Duodenal mucosa (tissue), 2 donors: ENCODE data around the gene HTT.

Source experiments
- H3K27ac ChIP-seq: one replicate; pipeline ENCODE4 v1.7.0; 2013; ENCODE audit warnings: low read depth, low read length
- H3K27me3 ChIP-seq, 2 donors: one replicate each; pipeline ENCODE4 v1.7.0; 2013; ENCODE audit warnings: low read length in 2 of 2, control low read depth in 1 of 2; ENCODE audit not compliant: insufficient read depth in 2 of 2, control insufficient read depth in 1 of 2
- H3K36me3 ChIP-seq, 2 donors: one replicate each; pipeline ENCODE4 v1.7.0; 2013; ENCODE audit warnings: low read length in 2 of 2, control low read depth in 1 of 2; ENCODE audit not compliant: insufficient read depth in 2 of 2, control insufficient read depth in 1 of 2
- H3K4me1 ChIP-seq, 2 donors: one replicate each; pipeline ENCODE4 v1.7.0; 2013; ENCODE audit warnings: low read length in 2 of 2, control low read depth in 1 of 2; ENCODE audit not compliant: insufficient read depth in 2 of 2, control insufficient read depth in 1 of 2
- H3K4me3 ChIP-seq, 2 donors: one replicate each; pipeline ENCODE4 v1.7.0; 2013; ENCODE audit warnings: low read length in 2 of 2, low read depth in 1 of 2
- H3K9ac ChIP-seq, 2 donors: one replicate each; pipeline ENCODE4 v1.7.0; 2013; ENCODE audit warnings: low read length in 2 of 2, low read depth in 1 of 2
- H3K9me3 ChIP-seq, 2 donors: one replicate each; pipeline ENCODE4 v1.7.0; 2013; ENCODE audit warnings: low read length in 2 of 2, control low read depth in 1 of 2; ENCODE audit not compliant: control insufficient read depth in 1 of 2

HTT gene

DNA sequence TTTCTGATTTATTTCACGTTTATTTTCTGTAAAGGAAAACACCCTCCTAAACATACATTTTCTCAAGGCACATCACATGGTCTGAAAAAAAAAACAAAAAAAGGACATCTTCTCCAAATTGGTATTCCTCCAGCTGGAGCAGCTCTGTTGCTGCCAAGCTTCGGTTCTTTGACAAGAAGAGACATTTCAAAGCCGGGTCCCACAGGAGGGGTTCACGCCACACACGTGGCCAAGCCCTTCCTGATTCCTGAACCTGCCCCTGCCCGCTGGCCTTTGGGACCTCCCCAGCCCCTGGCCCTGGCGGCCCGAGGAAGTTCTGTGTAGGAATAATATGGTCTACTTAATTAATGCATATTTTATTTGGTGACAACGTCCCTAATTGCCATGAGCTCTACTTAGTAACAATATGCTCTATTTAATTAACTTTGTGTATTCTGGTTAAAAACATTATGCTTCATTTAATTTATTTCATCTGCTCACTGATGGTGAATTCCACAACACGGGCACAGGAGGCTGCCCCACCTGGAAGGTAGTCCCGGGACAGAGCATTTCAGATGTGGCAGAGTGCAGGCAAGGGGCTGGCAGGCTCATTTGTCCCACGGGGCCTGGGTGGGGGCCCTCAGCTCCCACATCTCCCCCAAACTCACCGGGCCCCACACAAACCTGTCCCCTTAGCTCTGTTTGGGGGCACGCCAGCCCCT lies 212.9 kb downstream of the HTT start:
- Histone ChIP-seq H3K27me3 (peaks cover 14 to 20% of the 10 kb centered on the region in 2 donors), H3K9me3 (no peaks in the 10 kb centered on the region), H3K36me3 (no peaks in the 10 kb centered on the region), H3K27ac (no peak overlapping the region), H3K4me1 (peaks cover 0 to 21% of the 10 kb centered on the region in 2 donors), H3K4me3 (no peak overlapping the region), H3K9ac (no peak overlapping the region)

DNA sequence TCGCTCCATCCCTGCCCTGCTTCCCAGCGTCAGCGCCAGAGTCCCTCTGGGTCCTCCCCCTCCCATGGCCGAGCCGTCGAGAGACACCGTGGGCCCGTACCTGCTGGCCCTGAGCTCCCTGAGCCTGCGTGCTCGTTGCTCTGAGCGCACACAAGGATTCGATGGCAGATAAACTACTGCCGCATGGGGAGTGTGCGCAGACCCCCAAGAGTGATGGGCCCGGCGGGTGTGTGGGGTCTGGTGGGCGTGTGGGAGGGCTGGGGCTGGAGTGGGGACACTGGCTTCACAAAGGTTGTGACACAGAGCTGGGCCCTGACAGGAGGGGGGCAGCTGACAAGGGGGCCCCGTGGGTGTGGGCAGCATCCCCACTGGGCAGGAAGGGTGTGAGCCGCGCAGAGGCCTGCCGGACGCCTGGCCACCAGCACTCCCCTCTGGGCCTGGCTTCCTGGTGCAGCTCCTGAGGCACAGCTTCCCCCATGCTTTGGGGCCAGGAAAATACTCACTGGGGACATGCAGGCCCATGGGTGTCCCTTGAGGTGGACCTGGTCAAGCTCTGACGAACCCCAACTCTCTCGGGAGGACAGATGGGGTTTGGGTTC lies 213.6 kb downstream of the HTT start:
- H3K9ac ChIP-seq = no peak overlapping the region
- no peak overlapping the region for H3K4me3 ChIP-seq
- peaks cover 14 to 20% of the 10 kb centered on the region in 2 donors for H3K27me3 ChIP-seq
- H3K9me3 ChIP-seq = no peaks in the 10 kb centered on the region
- no peaks in the 10 kb centered on the region for H3K36me3 ChIP-seq
- H3K4me1 ChIP-seq = peaks cover 0 to 21% of the 10 kb centered on the region in 2 donors
- H3K27ac ChIP-seq = no peak overlapping the region

DNA sequence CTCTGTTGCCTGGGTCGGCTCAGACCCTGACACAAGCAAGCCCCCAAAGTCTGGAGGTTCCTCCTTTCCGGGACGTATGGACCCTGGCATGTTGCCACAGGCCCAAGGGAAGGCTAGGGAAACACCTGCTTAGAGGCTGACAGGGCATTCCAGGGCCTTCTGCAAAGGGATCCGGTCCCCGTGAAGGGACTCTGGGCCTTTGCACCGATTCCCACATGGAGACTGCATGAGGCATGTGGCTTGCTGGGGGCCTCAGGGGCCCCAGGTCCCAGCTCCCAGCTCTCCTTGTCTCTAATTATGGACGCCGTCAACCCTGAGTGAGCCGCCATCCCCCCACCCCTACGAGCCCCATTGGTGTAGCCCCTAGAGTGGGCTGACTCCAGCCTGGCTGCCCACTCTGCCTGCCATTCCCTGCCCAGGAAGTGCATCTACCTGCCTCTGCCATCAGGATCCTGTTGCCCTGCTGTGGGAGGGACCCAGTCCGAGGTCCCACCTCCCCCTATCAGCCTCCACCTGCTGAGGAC lies 214.2 kb downstream of the HTT start:
- no peaks in the 10 kb centered on the region for H3K9me3 ChIP-seq
- H3K36me3 ChIP-seq = no peaks in the 10 kb centered on the region
- no peak overlapping the region for H3K27ac ChIP-seq
- H3K4me3 ChIP-seq = no peak overlapping the region
- H3K27me3 ChIP-seq = peaks cover 14 to 20% of the 10 kb centered on the region in 2 donors
- peaks cover 0 to 21% of the 10 kb centered on the region in 2 donors for H3K4me1 ChIP-seq
- no peak overlapping the region for H3K9ac ChIP-seq

DNA sequence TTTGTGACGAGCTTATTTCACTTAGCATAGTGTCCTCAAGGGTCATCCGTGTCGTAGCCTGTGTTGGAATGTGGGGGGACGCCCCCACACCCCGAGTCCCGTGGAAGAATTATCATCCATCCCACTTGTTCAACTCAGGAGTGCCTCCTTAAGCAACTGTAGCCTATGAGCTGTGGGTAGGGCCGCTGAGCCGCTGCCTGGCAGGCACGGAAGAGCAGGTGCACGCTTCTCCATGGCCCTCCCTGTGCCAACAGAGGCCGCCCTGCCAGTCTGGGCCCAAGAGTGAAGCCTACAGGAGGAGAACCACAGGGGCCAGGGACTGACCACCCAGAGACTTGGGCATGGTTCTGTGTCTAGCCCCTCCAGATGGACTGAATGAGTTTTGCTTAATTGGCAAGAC lies 216.0 kb downstream of the HTT start:
- Histone ChIP-seq H3K9ac (no peak overlapping the region), H3K4me3 (no peak overlapping the region), H3K27ac (no peak overlapping the region), H3K4me1 (peaks cover 0 to 25% of the 10 kb centered on the region in 2 donors), H3K9me3 (no peaks in the 10 kb centered on the region), H3K36me3 (no peaks in the 10 kb centered on the region), H3K27me3 (peaks cover 14 to 20% of the 10 kb centered on the region in 2 donors)

DNA sequence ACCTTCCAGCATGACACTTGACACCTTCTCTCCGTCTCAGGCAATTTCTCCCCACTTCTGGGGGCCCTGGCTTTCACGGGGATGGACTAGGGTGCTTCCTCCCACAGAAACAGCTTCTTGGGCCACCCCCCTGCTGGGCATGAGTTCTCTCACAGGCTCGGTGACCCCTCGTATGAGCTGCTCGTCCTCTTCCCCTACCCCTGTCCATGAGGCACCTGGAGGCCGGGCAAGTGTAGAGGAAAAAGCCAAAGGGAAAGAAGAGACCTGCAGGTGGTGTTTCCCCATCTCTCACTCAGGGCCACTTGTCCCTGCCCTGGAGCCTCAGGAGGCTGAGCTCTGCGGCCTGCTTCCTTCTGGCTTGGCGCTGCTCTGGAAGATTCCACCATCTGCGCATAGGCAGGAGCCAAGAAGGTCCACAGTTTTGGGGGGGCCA lies 216.4 kb downstream of the HTT start:
- peaks cover 14 to 19% of the 10 kb centered on the region in 2 donors for H3K27me3 ChIP-seq
- peaks cover 0 to 22% of the 10 kb centered on the region in 2 donors for H3K4me1 ChIP-seq
- no peak overlapping the region for H3K9ac ChIP-seq
- no peak overlapping the region for H3K27ac ChIP-seq
- no peak overlapping the region for H3K4me3 ChIP-seq
- no peaks in the 10 kb centered on the region for H3K9me3 ChIP-seq
- no peaks in the 10 kb centered on the region for H3K36me3 ChIP-seq

DNA sequence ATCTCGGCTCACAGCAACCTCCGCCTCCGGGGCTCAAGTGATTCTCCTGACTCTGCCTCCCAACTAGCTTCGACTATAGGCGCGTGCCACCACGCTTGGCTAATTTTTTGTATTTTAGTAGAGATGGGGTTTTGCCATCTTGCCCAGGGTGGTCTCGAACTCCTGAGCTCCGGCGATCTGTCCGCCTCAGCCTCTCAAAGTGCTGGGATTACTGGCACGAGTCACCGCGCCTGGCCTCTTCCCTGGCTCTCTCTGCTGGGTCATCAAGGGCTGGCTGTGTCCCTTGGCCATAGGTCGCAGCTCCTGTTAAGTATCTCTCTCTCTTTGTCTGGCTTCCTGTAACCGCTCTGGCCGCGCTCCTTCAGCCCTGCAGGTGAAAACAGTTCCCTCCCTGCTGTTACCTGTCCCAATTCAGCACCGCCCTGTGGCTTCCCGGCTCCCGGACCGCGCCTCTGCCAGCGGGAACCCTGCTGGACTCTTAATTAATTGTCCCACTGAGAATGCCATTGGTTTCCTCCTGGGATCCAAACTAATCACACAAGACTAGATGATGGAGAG lies 217.0 kb downstream of the HTT start:
- Histone ChIP-seq H3K36me3 (no peaks in the 10 kb centered on the region), H3K27ac (peak overlapping the region; percentile 81), H3K4me1 (peaks cover 0 to 21% of the 10 kb centered on the region in 2 donors), H3K4me3 (peak overlapping the region; percentile 76 to 80), H3K27me3 (peaks cover 8 to 14% of the 10 kb centered on the region in 2 donors), H3K9me3 (no peaks in the 10 kb centered on the region), H3K9ac (peak overlapping the region; percentile 70 to 77)

DNA sequence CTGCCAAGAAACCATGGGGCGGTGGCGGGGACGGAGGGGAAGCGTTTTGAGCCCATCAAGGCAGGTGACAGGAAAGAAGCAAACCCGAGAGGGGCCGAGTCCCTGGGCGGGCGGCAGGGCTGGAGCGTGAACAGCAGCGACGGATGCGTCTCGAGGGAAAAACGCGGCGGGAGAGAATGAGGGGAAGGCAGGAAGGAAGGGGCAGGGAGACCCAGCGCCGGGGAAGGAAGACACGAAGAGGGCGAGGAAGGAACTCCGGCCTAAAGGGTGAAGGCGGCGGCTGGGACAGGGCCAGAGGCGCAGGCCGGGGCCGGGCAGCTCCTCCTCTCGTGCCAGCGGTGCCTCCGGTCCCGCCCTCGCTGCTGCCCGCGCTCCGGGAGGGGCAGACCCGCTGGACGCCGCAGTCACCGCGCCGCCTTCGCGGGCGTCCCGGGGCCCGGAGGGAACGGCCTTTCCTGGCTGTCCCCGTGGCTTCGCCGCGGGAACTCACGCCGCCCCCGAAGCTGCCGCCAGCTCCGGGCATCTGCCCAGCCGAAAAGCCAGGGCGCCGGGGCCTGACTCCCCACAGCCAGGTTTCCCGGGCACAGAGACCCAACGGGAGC lies 217.6 kb downstream of the HTT start:
- Histone ChIP-seq H3K27me3 (peaks cover 3 to 9% of the 10 kb centered on the region in 2 donors), H3K4me1 (peaks cover 0 to 21% of the 10 kb centered on the region in 2 donors), H3K27ac (peak overlapping the region; percentile 81), H3K4me3 (peak overlapping the region; percentile 76 to 80), H3K9me3 (no peaks in the 10 kb centered on the region), H3K9ac (peak overlapping the region; percentile 70 to 77), H3K36me3 (no peaks in the 10 kb centered on the region)

DNA sequence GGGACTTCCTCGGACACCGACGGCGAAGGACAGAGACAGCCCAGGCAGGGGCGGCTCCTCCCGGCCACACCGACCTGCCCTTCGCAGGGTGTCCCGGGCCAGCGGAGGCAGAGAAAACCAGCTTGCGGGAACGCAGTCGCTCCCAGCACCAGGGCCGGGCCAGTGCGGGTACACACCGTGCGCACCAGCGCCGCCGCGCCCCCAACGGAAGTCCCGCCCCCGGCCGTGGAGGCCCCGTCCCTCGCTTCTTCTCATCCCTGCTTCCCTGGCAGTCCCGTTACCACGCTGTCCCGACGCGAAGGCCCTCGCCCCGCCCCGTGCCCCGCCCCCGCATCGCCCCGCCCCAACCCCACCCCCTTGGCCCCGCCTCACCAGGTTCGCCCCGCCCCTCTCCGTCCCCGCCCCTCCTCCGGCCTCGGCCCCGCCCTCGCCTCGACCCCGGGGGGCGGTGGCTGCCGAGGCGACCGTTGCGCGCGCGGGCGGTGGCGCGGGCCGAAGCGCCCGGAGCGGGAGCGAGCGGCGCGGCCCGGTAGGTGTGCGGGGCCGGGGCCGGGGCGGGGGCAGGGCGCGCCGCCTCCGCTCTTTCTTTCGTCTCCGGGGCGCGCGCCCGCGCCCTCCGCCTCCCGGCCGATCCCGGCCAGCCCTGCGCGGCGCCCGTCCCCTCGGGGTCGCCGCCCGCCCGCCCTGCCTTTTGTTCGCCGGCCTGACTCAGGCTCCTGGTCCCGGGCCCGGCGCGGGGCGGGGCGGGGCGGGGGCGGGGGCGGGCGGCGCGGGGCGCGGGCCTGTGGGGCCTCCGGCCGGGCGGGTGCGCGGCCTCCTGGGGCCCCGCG lies 218.3 kb downstream of the HTT start, which contains the start of gene RGS12:
RGS12 (plus strand) TSS at position 451 of the 830 bp plus-strand sequence. CDS start 23,150 bp downstream, outside the sequence.
- H3K27ac ChIP-seq = peak within 1 kb of the TSS; percentile 81
- no peaks in the 10 kb centered on the region for H3K36me3 ChIP-seq
- no peaks in the 10 kb centered on the region for H3K9me3 ChIP-seq
- H3K4me3 ChIP-seq = peak within 1 kb of the TSS; percentile 76 to 80
- H3K4me1 ChIP-seq = peaks cover 0 to 21% of the 10 kb centered on the region in 2 donors
- peak within 1 kb of the TSS; percentile 70 to 77 for H3K9ac ChIP-seq
- H3K27me3 ChIP-seq = peaks cover 0 to 2% of the 10 kb centered on the region in 2 donors
